ENCODE results near the gene DNAAF5.

The DNAAF5 gene

DNA sequence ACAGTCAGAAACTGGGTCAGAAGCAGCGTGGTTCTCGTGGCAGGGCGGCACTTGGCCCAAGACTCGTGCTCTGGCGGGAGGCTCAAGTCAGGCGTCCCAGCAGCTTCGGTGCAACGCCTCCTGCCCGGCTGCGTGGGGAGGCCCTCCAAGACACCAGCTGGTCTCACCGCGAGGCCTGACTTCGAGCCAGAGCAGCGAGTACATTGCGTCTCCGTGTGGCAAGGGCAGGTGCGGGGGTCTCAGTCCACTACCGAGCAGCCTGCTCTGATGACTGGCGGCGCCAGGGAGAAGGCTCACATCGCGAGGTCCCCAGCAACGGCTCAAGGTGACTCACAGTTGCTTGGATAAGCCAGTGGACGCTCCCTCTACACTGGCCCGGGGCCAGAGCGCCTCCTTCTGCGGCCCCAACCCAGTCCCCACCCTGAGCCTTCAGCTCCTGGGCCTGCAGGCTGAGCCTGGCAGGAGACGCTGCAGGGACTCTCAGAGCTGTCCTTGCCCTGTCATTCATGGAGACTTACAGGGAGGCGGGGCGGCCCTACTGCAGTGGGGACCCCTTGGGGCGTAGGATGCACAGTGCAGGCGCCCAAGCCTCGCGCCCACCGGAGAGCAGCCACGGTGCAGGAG, 42.5 kb downstream of the DNAAF5 start:
- DNase-seq (ENCODE audit: low spot score), result peak; percentile 78

DNA sequence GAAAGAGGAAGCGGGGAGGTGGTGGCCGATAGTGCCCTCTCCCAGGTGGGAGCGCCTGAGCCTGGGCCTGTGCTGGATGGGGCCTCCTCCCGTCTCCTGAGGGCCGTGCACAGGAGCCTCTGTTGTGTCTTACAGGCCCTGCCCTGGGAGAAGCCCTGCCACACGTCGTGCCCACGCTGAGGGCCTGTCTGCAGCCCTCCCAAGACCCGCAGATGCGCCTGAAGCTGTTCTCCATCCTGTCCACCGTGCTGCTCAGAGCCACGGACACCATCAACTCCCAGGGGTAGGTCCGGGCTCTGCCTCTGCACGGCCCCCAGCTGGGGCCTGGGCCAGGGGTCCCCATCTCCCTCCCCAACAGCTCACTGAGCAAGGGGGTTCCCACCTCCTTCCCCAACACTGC, 43.8 kb downstream of the DNAAF5 start:
- DNase-seq (ENCODE audit: low spot score), result no peak

DNA sequence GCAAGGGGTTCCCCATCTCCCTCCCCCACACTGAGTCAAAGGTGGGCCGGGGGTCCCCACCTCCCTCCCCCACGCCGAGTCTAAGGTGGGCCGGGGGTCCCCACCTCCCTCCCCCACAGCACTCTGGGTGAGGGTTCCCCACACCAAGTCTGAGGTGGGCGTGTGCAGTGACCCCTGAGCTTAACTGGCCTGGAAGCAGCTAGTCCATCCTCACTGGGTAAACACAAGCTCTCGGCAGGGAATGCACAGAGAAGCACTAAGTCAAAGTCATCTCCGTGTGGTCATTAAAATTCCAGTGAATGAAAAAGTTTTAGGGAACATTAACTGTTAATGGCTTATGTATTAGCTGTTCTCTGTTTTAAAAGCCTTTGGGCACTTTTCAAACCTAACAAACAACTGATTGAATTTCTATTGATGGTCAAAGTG, 44.3 kb downstream of the DNAAF5 start:
- no peak for DNase-seq (ENCODE audit: low spot score)

DNA sequence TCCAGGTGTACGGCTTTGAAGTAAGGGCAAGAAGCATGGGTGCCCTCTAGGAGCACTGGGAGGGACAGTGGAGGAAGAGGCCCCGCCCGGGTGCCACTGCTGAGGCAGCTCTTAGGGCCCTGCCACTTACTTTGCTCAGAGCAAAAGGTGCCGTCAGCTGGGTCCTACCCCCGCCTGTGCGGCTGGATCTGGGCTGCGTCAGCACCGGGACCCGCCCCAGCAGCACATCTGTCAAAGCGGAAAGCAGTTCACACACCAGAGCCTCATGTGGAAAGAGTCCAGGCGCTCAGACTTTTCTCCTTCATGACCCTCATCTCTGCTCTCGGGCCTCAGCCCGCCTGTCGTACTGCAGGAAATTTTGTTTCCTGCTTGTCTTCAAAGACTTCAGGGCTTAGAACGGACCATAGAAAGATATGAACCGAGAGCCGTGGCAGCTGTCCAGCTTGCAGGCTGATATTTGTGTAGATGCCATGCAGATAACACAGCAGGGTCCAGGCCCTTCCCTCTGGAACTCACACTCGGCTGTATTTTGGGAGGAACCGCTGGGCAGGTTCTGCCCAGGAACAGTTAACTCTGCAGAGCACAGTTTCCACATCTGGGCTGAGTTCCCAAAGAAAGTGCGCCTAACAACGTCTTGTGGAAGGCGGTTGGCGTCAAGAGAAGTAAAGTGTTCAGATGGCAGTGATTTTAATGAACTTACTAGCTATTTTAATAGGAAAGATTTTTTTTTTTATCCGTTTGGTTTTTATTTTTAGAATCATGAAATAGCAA, 44.9 kb downstream of the DNAAF5 start:
- no peak for DNase-seq (ENCODE audit: low spot score)

DNA sequence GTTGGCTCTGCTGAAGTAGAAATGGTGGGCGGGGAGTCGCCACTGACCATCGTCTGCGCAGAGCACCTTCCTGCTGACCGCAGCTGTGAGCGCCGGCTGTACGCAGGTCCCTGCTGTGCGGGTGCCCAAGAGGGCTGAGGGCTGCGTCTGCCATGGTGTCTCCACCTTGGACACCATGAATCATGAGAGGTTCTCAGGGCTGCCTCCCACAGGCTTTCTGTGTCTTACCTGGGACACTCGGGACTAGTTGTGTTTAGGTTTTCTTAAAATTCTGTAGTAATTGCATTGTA, 45.5 kb downstream of the DNAAF5 start:
- DNase-seq (ENCODE audit: low spot score), result no peak

DNA sequence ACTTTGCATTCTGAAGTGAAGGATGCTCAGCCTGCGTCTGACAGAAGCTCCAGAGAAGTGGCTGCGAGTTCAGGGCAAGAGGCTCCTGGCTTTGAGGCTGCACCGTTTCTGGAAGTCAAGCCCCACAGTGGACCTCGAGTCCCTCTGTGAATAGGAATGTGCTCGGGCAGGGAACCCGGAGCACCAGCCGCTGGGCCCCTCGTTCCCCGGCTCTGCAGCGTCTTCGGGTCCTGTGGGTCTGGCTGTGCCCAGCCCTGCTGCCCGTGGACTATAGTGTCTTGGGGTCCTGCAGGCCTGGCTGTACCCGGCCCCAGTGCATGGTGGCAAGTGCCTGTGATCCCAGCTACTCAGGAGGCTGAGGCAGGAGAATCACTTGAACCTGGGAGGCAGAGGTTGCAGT, 45.9 kb downstream of the DNAAF5 start:
- DNase-seq (ENCODE audit: low spot score), result no peak

DNA sequence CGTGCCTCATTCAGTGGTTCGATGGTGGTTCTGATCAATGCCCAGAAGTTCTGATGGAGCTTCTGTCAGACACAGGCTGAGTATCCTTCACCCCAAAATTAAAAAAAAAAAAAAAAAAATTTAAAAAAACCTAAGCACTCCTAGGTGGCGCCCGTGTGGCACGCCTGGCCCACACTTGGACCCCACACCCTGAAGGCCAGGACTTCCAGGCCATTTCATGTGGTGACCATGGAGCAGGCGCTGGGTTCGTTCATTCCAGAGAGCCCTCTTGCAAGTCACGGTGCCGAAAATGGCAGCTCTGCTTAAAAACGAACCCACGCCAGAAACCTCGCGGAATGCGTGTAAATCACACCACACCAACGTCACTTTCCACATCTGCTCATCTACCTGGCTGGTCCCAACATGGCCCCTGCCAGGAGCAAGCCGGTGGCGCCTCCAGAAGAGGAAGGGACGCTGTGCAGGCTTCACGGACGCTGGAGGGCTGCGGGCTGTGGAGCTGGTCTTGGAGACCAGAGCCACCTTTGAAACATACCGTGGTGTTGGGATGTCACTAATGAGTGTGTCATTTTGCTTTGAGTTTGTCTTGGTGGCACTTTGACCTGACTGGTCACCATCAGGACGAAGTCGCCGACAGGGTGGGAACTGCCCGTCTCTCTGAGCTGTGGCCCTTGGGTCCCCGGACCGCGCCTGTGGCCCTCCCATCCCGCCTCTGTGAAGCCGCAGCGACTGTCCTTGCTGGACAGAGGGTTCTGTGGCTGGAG, 46.5 kb downstream of the DNAAF5 start:
- no peak for DNase-seq (ENCODE audit: low spot score)

DNA sequence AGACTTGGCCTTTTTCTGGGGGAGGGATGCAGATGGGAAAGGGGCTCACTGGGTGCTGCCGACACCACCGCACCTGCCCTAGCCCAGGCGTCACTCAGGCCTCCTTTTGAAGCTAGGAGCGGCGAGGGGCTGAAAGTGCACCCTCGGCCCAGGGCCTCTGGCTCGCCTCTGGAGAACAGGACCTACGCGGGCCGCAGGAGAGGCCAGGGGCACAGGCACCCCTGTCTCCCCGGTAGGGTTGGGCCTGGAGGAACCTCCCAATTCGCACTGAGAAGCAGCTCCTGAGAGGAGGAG, 47.1 kb downstream of the DNAAF5 start:
- DNase-seq (ENCODE audit: low spot score), result no peak

DNA sequence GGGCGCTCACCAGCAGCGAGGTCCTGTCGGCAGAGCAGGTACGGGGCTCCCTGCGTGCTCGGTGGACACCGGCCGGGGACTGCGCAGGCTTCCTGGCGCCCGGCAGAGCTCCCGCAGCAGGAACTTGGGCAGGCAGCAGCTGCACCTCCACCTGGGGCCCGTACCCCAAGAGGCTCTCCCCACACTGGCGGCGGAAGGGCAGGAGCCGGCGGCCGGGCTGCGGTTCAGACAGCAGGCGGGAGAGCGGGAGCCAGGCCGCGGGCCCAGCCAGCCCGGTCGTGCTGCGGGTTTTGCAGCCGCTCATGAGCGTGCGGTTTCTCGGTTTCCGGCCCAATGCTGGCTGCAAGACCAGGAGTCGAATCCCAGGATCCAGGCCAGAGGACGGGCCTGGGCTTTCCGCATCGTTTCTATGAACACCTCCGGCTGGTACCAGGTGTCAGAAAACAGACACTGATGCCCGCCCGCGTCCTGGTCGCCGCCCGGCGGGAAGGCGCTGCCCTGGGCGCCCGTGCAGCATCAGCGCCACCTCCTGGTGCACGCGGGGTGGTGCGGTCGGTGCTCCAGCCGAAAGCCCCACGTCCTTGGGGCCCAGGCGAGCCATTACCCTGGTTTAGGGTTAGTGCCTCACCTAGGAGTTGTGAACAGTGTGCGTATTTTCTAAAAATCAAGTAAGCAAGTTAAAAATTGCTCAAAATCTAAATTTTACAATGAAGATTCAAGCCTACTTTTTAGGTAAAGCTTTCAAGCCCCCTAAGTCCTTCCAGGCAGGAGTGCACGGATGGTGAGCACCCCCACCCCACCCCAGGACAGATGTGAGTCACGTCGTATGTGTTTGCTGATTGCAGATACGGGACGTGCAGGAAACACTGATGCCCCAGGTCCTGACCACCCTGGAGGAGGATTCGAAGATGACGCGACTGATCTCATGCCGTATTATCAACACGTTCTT, 47.9 kb downstream of the DNAAF5 start:
- DNase-seq (ENCODE audit: low spot score), result peak; percentile 93

DNA sequence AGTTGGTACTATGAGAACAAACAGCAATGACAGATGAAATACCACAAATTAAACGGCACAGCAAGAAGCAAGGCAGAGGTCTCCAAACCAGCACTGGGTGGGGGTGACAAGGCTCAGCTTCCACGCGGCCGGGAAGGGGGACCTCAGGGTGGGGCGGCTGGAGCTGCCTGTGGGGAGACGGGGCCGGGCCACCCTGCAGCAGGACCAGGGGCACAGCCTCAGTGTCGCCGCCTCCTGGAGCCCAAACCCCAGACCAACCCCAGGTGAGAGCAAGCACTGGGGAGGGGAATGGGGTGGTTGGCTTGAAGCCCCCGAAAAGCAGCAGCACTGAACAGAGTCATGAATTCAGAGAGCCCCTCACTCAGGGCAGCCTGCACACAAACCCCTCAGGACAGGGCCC, 49.9 kb downstream of the DNAAF5 start:
- DNase-seq (ENCODE audit: low spot score), result no peak

DNA sequence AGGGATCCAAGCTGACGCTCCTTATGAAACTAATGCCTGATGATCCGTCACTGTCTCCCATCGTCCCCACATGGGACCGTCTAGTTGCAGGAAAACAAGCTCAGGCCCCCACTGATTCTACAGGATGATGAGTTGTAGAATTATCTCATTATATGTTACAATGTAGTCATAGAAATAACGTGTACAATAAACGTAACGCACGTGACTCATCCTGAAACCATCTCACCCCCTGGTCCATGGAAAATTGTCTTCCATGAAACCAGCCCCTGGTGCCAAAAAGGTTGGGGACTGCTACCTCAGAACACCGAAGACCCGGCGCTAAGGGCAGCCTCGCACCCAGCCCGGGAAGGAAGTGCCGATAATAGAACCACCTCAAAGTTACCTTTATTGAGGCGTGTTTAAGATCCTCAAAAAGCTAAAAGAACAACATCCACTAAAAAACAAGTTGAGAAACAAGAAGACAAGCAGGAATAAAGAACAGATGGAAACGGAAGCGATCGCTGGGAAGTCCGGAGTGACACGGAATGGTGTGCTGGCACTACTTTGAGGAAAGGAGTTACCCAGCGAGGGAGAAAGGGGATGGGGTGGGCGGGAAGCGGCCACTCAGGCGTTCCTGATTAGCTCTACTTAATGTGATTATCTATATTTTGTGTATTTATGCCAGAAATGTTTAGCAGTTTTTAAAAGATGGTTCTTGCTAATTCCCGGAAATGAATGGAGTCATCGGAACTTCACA, 50.7 kb downstream of the DNAAF5 start:
- DNase-seq (ENCODE audit: low spot score), result no peak

DNA sequence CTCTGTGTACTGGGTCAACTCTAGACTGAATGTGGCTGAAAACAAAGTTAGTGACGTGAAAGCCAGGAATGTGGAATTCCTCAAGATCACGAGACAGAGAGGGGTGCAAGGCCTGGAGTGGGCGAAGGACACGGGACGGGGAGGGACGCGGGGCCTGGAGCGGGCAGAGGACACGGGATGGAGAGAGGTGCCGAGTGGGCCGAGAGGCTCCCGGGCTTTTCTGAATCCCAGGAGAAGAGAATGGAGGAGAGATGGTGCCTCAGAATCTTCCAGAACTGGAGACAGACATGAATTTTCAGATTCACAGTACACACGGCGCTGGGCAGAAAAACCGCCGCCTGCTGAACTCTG, 51.2 kb downstream of the DNAAF5 start:
- no peak for DNase-seq (ENCODE audit: low spot score)

DNA sequence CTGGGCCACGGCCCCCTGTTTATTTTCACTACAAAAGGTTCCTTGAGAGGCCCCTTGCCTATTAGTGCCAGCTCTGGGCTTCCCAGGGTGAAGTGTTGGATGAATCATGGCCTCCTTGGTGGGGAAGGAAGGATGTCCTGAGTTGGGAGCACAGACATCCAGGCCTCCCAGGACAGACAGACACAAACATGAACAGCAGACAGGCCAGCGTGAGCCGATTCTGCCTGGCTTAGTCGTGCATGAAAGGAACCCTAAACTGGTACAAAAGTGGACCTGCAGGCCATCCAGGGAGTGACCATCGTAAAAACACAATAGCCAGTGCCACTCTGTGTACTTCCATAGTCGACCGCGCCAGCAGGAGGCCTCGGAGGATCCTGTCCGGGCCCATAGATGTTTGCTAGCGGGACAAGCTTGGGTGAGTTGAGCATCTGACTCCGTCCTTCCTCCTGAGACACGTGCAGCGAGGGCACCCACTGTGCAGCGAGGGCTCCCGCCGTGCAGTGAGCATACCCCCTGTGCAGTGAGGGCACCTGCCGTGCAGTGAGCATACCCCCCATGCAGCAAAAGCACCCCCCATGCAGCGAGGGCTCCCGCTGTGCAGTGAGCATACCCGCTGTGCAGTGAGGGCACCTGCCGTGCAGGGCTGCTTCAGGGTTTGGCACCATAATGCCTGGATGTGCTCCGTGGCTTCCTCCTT, 51.9 kb downstream of the DNAAF5 start:
- DNase-seq (ENCODE audit: low spot score), result no peak

DNA sequence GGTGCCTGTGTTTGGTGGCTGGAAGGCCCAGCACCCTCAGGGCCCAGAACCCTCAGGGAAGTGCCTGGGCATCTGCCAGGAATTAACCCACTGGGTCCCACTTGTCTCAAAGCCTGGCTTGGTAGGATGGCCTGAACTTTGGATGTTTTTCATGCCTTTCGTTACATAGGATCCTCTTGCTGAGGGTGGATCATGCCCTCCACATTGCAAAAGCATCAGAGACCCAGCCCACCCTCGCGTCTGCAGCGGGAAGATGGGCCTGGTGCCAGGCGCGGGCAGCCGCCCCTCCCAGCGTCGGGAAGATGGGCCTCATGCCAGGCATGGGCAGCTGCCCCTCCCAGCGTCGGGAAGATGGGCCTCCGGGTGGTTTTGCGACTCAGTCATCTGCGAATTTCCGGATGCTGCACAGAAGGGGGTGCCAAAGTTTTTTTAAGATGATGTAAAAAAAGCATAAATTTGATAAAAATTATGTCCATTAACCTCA, 52.5 kb downstream of the DNAAF5 start:
- no peak for DNase-seq (ENCODE audit: low spot score)

DNA sequence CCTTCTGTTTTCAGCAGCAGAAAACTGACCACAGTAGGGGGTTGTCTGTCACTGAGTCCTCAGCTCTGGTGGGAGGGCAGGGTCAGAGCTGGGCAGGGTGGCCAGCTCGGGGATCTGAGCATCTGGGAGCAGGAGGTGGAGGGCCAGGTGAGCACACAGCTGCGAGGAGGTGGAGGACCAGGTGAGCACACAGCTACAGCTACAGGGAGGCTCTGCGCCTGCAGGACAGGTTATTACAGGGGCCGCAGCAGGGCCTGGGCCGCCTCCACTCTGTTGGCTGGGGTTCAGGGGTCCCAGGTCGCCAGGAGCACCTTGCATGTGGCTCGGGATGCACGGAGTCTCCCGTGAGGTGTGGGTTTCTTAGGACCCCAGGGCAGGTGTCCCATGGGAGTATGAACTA, 53.0 kb downstream of the DNAAF5 start:
- DNase-seq (ENCODE audit: low spot score), result no peak

DNA sequence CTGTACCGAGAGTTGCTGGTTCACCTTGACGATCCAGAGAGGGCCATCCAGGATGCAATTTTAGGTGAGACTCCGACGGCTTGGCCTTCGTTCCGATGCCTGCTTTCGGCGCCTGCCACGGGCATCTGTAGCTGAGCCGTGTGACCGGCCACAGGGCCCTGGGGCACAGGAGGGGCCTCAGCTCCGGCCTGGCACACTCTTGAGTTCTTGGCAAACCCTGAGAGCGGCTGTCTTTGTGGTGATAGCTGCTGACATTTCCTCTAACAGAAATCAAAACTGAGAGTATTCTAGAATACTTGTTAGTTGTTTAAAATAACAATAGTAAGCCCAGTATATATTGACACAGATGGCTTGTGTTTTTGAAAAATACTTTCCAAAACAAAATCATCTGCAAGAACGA, 53.6 kb downstream of the DNAAF5 start:
- DNase-seq (ENCODE audit: low spot score), result no peak

DNA sequence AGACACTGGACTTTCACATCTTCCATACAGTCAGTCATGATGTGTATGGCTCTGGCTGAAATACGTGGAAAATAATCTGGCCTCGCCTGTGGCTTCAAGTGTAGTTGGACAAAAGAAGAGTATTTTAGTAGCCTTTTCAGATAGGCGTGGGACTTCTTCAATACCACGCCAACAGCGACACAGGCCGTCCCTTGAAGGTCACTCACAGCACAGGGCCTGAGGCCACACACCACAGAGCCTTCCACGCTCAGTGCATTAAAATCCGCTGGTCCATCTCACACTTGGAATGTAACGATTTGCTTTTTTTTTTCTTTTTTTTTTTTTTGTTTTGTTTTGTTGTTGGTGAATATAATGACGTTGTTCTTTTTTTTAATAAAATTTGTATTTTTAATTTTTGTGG, 54.0 kb downstream of the DNAAF5 start:
- DNase-seq (ENCODE audit: low spot score), result no peak

DNA sequence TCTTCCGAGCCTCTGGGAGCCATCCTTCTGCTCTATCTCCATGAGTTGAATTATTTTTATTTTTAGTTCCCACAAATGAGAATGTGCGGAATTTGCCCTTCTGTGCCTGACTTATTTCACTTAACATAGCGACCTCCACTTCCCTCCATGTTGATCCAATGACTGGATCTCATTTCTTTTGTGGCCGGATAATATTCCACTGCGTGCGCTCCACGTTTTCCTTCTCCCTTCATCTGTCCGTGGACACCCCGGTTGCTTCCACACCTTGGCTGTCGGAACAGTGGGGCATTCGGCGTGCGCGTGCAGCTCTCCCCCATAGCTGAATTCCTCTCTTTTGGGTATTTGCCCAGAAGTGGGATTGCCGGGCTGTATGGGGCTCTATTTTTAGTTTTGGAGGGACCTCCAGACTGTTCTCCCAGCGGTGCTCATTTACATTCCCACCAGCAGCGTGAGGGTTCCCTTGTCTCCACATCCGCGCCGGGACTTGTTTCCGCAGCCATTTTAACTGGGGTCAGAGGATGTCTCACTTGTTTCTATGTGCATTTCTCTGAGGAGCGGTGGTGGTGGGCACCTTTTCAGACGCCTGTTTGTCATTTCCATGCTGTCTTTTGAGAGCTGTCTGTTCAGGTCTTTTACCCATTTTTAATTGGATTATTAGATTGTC, 54.8 kb downstream of the DNAAF5 start:
- no peak for DNase-seq (ENCODE audit: low spot score)

DNA sequence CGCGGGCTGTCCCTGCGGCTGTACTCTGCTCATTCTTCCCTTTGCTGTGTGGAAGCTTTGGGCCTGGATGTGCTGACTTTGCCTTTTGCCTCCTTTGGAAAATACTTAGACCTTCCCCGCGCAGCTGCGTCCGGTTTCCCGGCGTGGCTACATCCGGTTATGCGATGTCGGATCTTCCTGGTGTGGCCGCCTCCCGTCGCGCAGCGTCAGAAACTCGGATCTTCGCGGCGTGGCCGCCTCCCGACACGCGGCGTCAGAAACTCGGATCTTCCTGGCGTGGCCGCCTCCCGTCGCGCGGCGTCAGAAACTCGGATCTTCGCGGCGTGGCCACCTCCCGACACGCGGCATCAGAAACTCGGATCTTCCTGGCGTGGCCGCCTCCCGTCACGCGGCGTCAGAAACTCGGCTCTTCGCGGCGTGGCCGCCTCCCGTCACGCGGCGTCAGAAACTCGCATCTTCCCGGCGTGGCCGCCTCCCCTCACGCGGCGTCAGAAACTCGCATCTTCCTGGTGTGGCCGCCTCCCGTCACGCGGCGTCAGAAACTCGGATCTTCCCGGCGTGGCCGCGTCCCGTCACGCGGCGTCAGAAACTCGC, 55.5 kb downstream of the DNAAF5 start:
- no peak for DNase-seq (ENCODE audit: low spot score)

Measured in iPS-NIHi11 (cell line).